Endothelial cell of umbilical vein (primary cell): Measurements from ENCODE around the gene RBX1. TPM values are rescaled to one million over a fixed set of nuclear protein-coding genes. Genes with fewer than 3 reads are reported as not detected.

Experiments used
- BruUV-seq: library from RNA; stranded (reverse); fragments of 400-500 nt; replicated peaks from 2 replicates; lab custom pipeline; 2021; lab: Mats Ljungman, UMichigan
- CTCF ChIA-PET: fragments of 300-600, 350-600 bp; sonication (Branson Sonifier 250); formaldehyde crosslinking; loops from one replicate; lab custom pipeline; 2021; ENCODE audit warnings: antibody characterized with exemption, inconsistent platforms; lab: Charles Lee
- POLR2A ChIA-PET: fragments of 300-600, 350-600 bp; sonication (Branson Sonifier 250); formaldehyde crosslinking; loops from one replicate; lab custom pipeline; 2021; ENCODE audit warnings: antibody characterized with exemption, inconsistent platforms; lab: Charles Lee
- DNase-seq: peaks from one replicate; pipeline ENCODE4 v3.0.0-alpha.2; 2011; ENCODE audit warnings: low read depth, low spot score
- FAIRE-seq: peaks from 2 replicates; lab custom pipeline; 2011; peaks lifted over from hg19 to GRCh38; lab: Jason Lieb, UNC
- H2AFZ ChIP-seq: 2 replicates; pipeline ENCODE4 v1.6.0; 2012; ENCODE audit warnings: low read depth, low read length, control low read depth, inconsistent platforms
- H3K27ac ChIP-seq: 2 replicates; pipeline ENCODE4 v1.5.1; 2011; ENCODE audit warnings: low read depth, mild to moderate bottlenecking, control low read depth, low read length, moderate library complexity; ENCODE audit not compliant: insufficient read depth
- H3K27me3 ChIP-seq, 2 experiments: 2 replicates each; pipeline versions ENCODE4 v1.6.0 to v1.6.1; 2011; ENCODE audit warnings: low read length in 2 of 2, mixed read lengths in 1 of 2; ENCODE audit not compliant: control insufficient read depth in 2 of 2, insufficient read depth in 2 of 2
- H3K36me3 ChIP-seq, 2 experiments: 2 replicates in 1 of 2; 3 replicates in 1 of 2; pipeline ENCODE4 v1.5.1; 2011; ENCODE audit warnings: low read length in 2 of 2, mild to moderate bottlenecking in 1 of 2, moderate library complexity in 1 of 2; ENCODE audit not compliant: control insufficient read depth in 2 of 2, insufficient read depth in 2 of 2; ENCODE audit errors: extremely low read depth in 1 of 2
- H3K4me1 ChIP-seq: 3 replicates; pipeline ENCODE4 v1.5.1; 2011; ENCODE audit warnings: mild to moderate bottlenecking, low read length; ENCODE audit not compliant: control insufficient read depth, insufficient read depth; ENCODE audit errors: extremely low read depth
- H3K4me2 ChIP-seq: 2 replicates; pipeline ENCODE4 v1.6.1; 2011; ENCODE audit warnings: low read length, control low read depth, mixed read lengths; ENCODE audit not compliant: insufficient read depth
- H3K4me3 ChIP-seq, 3 experiments: fragments of 200-600 bp in 1 of 3; sonication (generic), shearing (Covaris generic) in 1 of 3; replicated peaks in 1 of 3; 2 replicates each; pipeline ENCODE4 v1.5.1; 2011 to 2016; ENCODE audit warnings: control low read depth in 3 of 3, low read length in 3 of 3, mild to moderate bottlenecking in 2 of 3, inconsistent platforms in 1 of 3, low read depth in 1 of 3, moderate library complexity in 1 of 3; ENCODE audit not compliant: insufficient read depth in 1 of 3
- H3K79me2 ChIP-seq: 2 replicates; pipeline ENCODE4 v1.6.0; 2012; ENCODE audit warnings: low read length, inconsistent platforms; ENCODE audit not compliant: control insufficient read depth, insufficient read depth
- H3K9ac ChIP-seq: replicated peaks from 2 replicates; pipeline ENCODE3; 2011; ENCODE audit warnings: low read length, control low read depth; ENCODE audit not compliant: insufficient read depth; ENCODE audit errors: extremely low read depth
- H3K9me1 ChIP-seq: replicated peaks from 3 replicates; pipeline ENCODE4 v1.6.0; 2011; ENCODE audit warnings: mild to moderate bottlenecking, low read length; ENCODE audit not compliant: control insufficient read depth, insufficient read depth; ENCODE audit errors: extremely low read depth
- H3K9me3 ChIP-seq: replicated peaks from 2 replicates; pipeline ENCODE4 v1.5.1; 2012; ENCODE audit warnings: low read length, inconsistent platforms; ENCODE audit not compliant: control insufficient read depth, insufficient read depth
- H4K20me1 ChIP-seq: replicated peaks from 2 replicates; pipeline ENCODE3; 2011; ENCODE audit warnings: mild to moderate bottlenecking, low read length; ENCODE audit not compliant: control insufficient read depth, insufficient read depth; ENCODE audit errors: extremely low read depth
- CTCF ChIP-seq, 2 donors: IDR thresholded peaks; 1 replicate in 1 of 2; 2 replicates in 1 of 2; pipeline ENCODE4 v1.5.1; 2011; ENCODE audit warnings: low read length in 2 of 2, mild to moderate bottlenecking in 2 of 2, moderate library complexity in 2 of 2, control low read depth in 1 of 2, inconsistent platforms in 1 of 2, low read depth in 1 of 2; ENCODE audit not compliant: insufficient read depth in 1 of 2; ENCODE audit errors: extremely low read depth in 1 of 2
- EZH2 ChIP-seq: IDR thresholded peaks from 2 replicates; pipeline ENCODE4 v1.6.1; 2012; ENCODE audit warnings: borderline replicate concordance, low read depth, mild to moderate bottlenecking, moderate library complexity, low read length, inconsistent platforms; ENCODE audit not compliant: severe bottlenecking
- FOS ChIP-seq: IDR thresholded peaks from 2 replicates; pipeline ENCODE4 v1.6.1; 2011; ENCODE audit warnings: mild to moderate bottlenecking, low read length, moderate library complexity, borderline replicate concordance; ENCODE audit not compliant: insufficient read depth
- GATA2 ChIP-seq: IDR thresholded peaks from 2 replicates; pipeline ENCODE4 v1.7.0; 2011; ENCODE audit warnings: low read depth, mild to moderate bottlenecking, moderate library complexity, mixed read lengths, low read length; ENCODE audit not compliant: insufficient read length, insufficient read depth
- POLR2A ChIP-seq: IDR thresholded peaks from 2 replicates; pipeline ENCODE4 v1.6.1; 2012; ENCODE audit warnings: low read depth, mild to moderate bottlenecking, control low read depth, low read length
- dilution Hi-C: fragments of 300-500 bp; cut with MboI; formaldehyde crosslinking; loops from one replicate; pipeline ENCODE4 v1.15.0; 2019; ENCODE audit warnings: low sequenced_read_pairs; ENCODE audit not compliant: extremely low pct_ligation_motif_present
- intact Hi-C: fragments of 100-400 bp; cut with micrococcal nuclease; formaldehyde crosslinking; loops from one replicate; pipeline ENCODE4 v1.10.0; 2022
- polyA plus RNA-seq, 4 experiments: library from polyadenylated mRNA; depleted of rRNA in 3 of 4; stranded (reverse) in 3 of 4; unstranded in 1 of 4; fragments of >200 nt; gene quantifications; 2 replicates each; pipeline versions ENCODE4 v1.2.1 to v1.2.3, GENCODE V29; 2011 to 2012; ENCODE audit warnings: missing spikeins in 1 of 4
- total RNA-seq: library from RNA; stranded (reverse); gene quantifications from 2 replicates; pipeline ENCODE4 v1.2.3, GENCODE V29; 2021

RBX1 gene
- total and polyA plus RNA-seq, 2 donors (not counting 3 experiments of a cell fraction or from before 2014, with no cell fraction given): 74.7 to 102 TPM

DNA sequence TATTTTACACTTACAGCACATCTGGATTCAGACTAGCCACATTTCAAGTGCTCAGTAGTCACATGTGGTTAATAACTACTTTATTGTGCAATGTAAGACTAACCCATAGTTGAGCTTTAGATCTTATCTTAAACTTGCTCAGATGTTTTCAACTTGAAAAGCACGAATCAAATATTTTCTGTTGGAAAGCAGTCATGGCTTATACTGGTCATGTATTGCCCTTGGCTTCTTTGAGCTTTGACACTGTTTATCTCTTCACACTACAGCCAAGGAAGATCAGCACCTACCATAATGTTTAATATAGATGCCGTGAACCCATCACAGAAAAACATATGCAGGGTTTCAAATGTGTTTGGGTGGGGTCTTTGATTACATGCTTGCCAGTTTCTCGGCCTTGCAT is 4.4 kb downstream of the RBX1 start:
- CTCF ChIA-PET: no interaction called here
- no peak for FAIRE-seq

More for the DNA sequence above, 4.4 kb downstream of the RBX1 start:
- Histone ChIP-seq H3K9me1 (no peaks in the 10 kb centered on the region), H3K27ac (no peak overlapping the region), H3K9me3 (no peaks in the 10 kb centered on the region), H2AFZ (no peak overlapping the region), H3K4me2 (no peak overlapping the region), H3K27me3 (no peaks in the 10 kb centered on the region), H3K4me3 (no peak overlapping the region), H3K79me2 (peaks cover 69% of the 10 kb centered on the region), H3K4me1 (peaks cover 19% of the 10 kb centered on the region), H4K20me1 (no peaks in the 10 kb centered on the region), H3K9ac (no peak overlapping the region), H3K36me3 (peaks cover 3 to 12% of the 10 kb centered on the region in 2 experiments)
- DNase-seq: no peak
- no TSS peak for BruUV-seq
- TF ChIP-seq POLR2A: no peak
- no peak for TF ChIP-seq GATA2
- no peak for TF ChIP-seq EZH2
- no peak for TF ChIP-seq CTCF (IDR thresholded peaks at IDR 0.05; ENCODE audit: extremely low read depth in 1 of 2, insufficient read depth in 1 of 2, low read depth in 1 of 2, low read length in 2 of 2)
- TF ChIP-seq FOS: no peak
- POLR2A ChIA-PET: no interaction called here
- intact Hi-C loops (no loop called here), dilution Hi-C loops (no loop called here)
